ENCODE measurements around the gene FSIP1.

Gene FSIP1

DNA sequence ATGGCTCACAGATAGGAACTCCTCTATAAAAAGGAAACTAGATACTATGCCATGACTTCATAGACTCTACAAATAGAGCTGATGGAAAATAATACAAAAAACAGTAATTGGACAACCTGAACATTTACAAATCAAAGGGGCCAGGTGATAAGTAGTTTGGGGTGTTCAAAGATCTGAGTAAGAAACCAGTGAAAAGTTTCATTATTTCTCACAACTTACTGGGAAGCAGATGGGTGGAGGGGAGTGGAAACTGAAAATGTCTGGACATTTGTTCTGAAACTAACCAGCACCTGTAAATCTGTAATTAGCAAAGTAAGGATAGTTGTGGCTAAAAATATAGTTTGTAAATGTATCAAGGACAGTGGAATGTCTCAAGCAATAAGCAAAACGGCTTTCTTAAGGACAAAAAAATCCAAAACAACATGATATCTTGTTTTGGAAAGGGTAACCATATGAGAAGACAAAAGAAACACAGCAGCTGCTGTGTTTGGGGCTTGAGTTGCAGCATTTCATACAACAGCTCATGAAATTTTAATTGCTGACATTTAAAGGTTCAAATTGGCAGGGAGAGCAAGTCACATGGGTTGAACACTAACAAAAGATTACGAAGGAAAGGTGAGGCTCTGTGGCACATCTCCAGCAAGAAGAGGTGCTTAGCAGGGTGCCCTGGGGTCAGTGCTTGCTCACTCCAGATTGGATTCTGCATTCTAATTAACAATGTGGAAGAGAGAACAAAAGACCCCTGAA is 228.5 kb downstream of the FSIP1 start:
- Histone ChIP-seq H3K4me3 (ENCODE audit: low read depth, low read length) (no peak overlapping the region), H3K36me3 (no peaks in the 10 kb centered on the region), H3K27ac (no peak overlapping the region), H3K9me3 (ENCODE audit: severe bottlenecking) (no peaks in the 10 kb centered on the region), H3K27me3 (ENCODE audit: insufficient read depth, low read depth, severe bottlenecking) (peaks cover 32% of the 10 kb centered on the region)
- TF ChIP-seq, protein P1, sequence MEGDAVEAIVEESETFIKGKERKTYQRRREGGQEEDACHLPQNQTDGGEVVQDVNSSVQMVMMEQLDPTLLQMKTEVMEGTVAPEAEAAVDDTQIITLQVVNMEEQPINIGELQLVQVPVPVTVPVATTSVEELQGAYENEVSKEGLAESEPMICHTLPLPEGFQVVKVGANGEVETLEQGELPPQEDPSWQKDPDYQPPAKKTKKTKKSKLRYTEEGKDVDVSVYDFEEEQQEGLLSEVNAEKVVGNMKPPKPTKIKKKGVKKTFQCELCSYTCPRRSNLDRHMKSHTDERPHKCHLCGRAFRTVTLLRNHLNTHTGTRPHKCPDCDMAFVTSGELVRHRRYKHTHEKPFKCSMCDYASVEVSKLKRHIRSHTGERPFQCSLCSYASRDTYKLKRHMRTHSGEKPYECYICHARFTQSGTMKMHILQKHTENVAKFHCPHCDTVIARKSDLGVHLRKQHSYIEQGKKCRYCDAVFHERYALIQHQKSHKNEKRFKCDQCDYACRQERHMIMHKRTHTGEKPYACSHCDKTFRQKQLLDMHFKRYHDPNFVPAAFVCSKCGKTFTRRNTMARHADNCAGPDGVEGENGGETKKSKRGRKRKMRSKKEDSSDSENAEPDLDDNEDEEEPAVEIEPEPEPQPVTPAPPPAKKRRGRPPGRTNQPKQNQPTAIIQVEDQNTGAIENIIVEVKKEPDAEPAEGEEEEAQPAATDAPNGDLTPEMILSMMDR (IDR thresholded peaks at IDR 0.05; ENCODE audit: low read depth, low read length): no peak
- no peak for DNase-seq

DNA sequence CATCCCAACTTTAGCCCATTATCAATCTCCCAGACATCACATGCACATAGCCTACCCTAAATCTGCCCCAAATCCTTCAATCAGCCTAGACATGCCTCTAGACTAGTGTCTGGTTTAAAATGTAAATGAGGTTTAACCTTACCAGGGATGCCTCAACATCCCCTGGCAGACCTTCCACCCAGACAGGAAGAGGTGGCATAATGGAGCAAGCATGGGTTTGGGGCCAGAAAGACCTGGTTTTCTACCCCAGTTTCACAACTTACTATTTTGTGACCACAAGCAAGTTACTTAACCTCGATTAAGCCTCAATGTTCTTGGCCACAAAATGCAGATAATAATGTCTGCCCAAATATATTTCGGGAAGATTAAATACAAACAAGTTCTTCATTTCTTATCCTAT is 230.1 kb downstream of the FSIP1 start:
- H3K36me3 ChIP-seq: no peaks in the 10 kb centered on the region
- no peaks in the 10 kb centered on the region for H3K9me3 ChIP-seq (ENCODE audit: severe bottlenecking)
- no peak overlapping the region for H3K27ac ChIP-seq
- no peak overlapping the region for H3K4me3 ChIP-seq (ENCODE audit: low read depth, low read length)
- no peak for DNase-seq
- TF ChIP-seq, protein P1 (IDR thresholded peaks at IDR 0.05; ENCODE audit: low read depth, low read length): no peak
- peaks cover 37% of the 10 kb centered on the region for H3K27me3 ChIP-seq (ENCODE audit: insufficient read depth, low read depth, severe bottlenecking)

DNA sequence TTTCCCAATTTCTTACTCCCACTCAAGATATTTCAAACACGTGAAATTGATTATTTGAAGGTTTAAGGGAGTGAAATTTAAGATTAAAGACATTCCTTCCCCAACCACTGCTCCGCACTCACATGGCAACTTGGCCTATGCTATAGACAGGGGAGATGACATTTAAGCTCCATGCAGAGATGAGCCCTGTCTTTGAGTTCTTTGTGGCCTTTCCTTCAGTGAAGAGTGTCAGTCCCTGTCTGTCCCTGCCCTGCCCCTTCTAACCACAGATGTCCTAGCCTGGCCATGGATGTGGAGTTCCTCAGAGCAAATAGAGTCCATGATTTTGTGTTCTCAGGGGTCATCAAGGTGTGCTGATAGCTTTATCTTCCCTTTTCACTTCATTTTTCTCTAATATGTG is 231.2 kb downstream of the FSIP1 start:
- Histone ChIP-seq H3K9me3 (ENCODE audit: severe bottlenecking) (no peaks in the 10 kb centered on the region), H3K36me3 (no peaks in the 10 kb centered on the region), H3K4me3 (ENCODE audit: low read depth, low read length) (no peak overlapping the region), H3K27me3 (ENCODE audit: insufficient read depth, low read depth, severe bottlenecking) (peaks cover 30% of the 10 kb centered on the region), H3K27ac (no peak overlapping the region)
- TF ChIP-seq, protein P1 (IDR thresholded peaks at IDR 0.05; ENCODE audit: low read depth, low read length): no peak
- DNase-seq: no peak
